Endothelial cell of hepatic sinusoid (primary cell): Measurements from ENCODE around the gene CUX1.

Experiments
- in situ Hi-C: cut with HindIII; loops from 2 replicates; pipeline ENCODE4 v1.10.0; 2017; ENCODE audit warnings: low sequenced_read_pairs

The CUX1 gene

DNA sequence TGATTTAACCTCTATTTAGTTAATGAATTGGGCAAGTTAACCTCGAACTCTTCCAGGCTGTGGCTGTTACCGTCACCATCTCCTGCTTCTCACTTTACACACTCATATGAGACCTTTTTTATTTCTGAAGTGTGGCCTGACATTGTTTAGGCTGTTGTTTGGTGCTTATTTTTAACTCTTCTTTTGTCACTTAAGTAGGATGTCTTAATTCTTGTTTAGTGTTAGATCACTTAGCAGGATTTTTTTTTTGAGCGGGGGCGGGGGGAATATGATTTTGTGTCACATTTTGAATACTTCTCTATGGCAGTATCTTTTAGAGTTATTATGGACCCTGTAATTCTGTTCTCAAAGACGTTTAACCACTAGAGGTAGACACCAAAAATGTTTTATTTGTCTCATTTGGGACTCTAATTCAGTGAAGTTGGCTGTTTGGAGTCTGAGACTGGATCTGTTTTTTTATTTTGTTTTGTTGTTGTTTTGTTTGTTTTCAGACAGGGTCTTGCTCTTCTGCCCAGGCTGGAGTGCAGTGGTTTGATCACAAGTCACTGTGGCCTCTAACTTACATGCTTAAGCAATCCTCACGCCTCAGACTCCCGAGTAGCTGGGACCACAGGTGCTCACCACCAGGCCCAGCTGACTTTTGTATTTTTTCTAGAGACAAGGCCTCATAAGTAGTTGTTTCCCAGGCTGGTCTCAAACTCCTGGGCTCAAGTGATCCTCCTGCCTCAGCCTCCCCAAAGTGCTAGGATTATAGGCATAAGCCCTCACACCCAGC, 73.5 kb downstream of the CUX1 start:
- in situ Hi-C loops: no loop called here

DNA sequence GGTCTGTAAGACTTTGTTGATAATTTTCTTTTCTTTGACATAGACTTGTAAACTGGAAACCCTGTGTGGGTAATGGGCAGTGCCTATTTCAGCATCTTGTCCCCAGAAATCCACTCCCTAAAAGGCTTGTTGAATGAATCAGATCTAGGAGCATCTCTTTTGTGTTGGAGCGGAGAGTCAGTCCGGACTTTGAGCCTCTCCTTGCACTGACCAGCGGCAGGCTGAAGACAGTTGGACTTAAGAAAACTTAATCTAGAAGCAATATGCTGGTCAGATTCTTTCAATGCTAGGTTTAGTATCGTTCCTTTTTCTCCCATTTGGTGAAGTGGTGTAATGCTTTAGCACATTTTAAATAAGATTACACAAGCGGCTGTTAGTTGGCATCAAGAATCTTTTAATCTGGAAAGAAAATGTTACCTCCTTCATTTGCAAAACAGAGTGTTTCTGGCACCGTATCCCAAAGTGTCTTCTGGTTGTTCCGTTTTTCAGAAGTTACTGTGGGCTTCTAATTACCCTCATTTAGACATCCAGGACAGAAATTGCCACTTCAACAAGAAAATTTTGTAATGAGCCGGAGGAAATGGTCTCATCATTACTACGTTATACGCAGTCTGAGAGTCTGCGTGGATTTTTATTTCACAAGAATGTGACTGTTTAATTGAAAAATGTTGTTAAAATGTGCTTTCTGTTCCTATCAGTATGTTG, 74.7 kb downstream of the CUX1 start:
- in situ Hi-C loops: no loop called here

DNA sequence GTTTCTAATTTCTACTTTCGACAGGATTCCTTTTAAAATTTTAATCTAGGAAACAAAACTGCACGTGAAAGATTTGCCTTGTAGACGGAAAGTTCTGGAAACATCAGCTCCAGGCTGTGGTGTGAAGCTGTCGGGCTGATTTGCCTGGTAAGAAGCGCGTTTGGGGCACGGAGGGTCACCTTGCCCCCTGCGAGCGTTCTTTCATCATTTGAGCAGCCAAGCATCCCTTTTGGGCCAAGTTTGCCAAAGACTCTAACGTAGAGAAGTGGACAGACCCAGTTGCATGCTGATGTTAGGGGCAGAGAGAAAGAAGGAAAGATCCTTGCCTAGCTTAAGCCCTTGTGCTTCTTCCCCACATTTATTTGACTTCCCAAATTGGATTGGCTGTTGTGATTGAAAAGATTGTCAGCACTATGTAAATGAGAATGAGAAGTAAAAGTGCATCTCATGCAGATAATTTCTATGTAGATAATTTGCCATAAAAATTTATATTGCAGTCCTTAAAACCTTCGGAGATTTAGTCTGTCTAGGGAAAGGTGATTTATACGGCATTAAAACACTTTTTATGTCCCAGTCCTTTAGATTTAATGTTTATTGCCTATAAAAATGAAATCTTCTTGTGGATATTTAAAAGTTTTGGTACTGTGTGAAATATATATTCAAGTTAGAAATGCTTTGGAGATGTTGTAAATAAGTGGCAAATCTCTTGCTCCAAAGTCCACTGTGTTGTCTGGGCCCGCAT, 76.1 kb downstream of the CUX1 start:
- in situ Hi-C loops: no loop called here

DNA sequence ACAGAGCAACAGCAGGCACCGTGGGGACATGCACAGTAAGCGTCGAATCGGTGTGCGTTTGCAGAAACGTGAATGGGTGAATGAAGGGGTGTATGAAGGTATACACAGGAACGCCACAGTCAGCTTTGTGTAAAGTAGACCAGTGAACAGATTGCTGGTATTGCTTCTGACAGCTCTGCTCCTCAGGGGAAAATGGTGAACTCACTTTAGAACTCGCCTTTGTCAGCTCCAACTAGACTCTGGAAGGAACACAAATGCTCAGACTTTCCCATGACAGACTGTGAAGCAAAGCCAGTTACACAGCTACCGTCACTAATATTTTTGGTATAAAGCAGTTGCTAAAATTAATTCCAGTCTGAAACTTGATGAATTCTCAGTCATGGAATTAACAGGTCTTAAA, 78.9 kb downstream of the CUX1 start:
- in situ Hi-C loops: no loop called here

DNA sequence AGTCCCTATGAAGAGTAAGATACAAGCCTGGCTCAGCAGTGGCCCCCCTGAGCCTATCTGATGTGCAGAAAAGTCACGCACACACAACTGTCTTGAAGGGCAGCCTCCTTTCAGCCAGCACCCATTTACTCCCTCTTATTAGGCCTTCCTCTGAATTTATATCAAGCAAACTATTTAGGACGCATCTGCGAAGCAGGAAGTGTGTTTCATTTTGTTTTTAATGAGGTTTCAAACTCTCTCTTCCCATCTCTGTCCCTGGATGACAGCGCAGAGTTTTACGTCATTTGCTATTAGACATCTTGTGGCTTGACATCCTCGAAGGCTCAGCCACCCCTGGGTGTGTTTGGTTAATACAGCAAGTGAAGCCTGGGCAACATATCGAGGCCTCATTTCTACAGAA, 79.5 kb downstream of the CUX1 start:
- in situ Hi-C loops: no loop called here

DNA sequence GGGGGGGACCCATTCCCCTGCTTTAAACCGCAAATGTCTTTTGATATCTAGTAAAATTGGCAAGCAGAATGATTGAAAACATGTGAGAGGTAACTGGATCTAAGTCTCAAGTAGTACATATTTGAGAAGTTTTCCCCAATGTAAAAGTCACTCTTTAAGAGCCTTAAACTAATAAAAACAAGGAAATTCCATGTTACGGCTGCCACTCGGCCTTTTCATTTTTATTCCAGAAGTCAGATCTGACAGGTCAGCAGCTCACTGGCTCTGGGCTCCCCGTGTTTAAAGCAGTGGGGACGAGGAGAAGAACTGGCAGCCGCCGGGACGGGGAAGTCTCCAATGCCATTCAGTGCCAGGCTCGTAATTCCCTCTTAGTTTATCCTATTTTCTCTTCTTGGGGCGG, 80.7 kb downstream of the CUX1 start:
- in situ Hi-C loops: no loop called here

DNA sequence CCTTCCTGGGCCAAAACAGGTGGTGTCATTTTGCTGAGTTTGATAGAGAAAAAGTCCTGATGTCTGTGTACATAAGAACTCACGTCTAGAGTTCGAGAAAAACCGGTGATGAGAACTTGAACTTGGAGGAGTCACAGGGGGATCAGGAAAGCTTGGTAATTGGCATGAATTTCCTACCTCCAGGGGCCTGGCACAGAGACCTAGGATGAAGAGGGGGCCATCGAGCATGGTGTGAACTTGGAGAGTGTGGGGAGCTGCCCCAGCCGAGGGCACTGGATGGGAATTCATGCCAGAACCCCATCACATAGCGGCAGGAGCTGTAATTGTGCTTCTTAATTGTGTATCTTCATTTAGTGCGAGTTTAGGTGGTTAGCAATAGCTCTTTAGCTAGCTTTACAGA, 82.2 kb downstream of the CUX1 start:
- in situ Hi-C loops: no loop called here

DNA sequence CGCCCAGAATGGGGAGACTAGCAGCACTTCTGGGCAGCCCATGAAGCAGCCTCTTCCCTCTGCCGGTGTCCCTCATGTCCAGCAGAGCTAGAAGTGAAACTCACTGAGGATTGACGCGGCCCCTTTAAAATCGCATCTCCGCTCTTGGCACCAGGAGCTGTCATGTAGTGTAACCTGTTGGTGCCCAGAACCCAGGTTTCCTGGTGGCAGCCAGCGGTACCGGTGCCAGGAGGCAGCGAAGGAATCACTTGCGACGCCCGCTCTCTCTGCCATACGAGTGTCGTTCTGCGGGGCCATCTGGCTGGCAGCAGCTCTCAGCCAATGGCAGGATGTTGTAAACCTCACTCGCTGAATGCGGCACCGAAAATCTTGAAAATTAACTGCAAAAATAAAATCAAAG, 82.7 kb downstream of the CUX1 start:
- in situ Hi-C loops: no loop called here

DNA sequence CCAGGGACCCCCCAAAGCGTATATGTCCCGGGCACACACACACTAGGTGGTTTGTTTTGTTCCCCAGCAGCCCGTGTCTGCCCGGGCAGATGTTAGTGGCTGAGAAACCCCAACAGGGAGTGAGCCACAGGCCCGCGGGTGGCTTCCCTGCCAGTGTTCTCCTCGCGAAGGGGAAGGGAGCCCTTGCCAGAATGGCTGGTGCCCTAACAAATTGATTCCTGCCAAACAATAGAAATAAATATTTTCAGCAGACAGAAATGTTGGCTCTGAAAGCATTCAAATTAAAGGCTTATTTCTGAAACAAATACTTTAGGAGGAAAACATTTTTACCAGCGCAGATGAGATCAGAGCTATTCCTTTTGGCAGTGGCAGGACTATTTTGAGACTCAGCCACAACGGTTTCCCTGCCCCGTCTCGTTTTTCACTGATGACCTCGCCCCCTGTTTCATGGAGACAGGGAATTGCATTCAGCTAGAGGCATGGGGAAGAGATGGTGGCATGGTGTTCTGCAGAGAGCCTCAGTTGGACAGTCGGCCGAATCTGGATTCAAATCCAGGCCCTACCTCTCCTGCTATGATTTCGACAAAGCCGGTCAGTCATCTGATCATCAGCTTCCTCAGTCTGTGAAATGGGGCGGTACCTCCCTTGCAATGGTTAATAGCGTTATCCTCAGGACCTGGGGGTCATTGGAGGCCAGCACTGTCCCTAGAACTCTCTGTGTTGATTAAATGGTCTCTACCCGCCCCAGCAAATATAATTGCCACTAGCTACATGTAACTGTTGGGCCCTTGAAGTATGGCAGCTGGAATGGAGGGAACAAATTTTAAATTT, 84.5 kb downstream of the CUX1 start:
- in situ Hi-C loops: no loop called here

DNA sequence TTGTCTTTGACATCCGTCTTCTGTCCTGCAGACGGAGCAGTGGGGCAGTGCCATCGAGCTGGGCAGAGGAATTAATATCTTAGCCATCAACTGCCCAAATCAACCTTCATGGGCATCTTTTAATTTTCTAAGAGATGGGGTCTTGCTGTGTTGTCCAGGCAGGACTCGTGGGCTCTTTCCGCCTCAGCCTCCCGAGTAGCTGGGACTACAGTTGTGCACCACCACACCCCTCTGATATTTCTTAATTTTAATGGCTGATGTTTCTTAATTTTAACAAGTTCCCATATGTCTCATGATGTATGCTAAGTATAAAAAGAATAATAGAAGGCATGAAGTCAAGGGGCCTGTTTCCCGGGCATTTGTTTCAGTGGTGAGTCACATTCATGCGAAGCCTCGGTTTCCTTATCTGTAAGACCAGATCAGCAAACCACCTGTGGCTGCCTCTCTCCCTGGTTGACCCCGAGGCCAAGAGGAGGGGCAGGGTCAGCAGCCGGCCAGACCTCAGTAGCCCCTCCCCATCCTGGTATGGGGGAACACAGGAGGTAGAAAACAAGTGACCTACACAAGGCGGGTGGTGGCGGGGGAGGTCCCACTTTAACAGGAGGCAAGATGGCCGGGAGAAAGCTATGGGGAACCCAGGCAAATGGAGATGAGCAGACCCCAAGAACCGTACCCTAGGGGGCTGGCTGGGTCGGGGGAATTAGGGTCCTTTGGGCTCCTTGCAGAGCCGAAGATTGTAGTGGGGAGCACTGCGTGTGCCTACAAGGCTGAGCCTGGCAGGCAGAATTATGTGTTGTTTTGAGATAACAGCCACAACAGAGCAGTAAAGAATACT, 85.5 kb downstream of the CUX1 start:
- in situ Hi-C loops: no loop called here

DNA sequence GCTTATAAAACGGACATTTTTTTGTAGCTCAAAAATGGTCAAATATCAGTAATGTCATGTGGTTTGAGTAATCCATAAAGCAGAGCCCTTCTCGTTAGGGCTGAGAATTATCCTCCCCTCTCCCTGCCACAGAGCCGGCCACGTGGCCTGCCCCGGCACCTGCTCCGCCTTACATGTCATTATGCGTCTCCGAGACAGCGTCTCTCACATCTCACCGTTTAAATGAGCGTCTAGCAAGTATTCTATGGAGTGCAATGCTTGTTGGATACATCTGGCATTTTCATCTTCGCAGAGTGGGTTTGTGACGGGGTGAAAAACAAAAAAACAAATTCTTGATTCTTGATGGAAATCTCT, 86.1 kb downstream of the CUX1 start:
- in situ Hi-C loops: no loop called here

DNA sequence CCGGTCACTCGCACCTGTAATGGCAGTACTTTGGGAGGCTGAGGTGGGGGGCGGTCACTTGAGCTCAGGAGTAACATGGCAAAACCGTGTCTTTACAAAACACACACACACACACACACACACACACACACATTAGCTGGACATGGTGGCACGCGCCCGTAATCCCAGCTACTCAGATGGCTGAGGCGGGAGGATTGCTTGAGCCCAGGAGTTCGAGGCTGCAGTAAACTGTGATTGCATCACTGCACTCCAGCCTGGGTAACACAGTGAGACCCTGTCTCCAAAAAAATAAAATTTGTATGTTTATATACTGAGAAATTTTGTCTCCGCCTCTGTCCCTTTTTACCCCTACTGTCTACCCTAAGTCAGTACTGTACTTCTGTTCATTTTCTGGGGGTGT, 86.6 kb downstream of the CUX1 start:
- in situ Hi-C loops: no loop called here

DNA sequence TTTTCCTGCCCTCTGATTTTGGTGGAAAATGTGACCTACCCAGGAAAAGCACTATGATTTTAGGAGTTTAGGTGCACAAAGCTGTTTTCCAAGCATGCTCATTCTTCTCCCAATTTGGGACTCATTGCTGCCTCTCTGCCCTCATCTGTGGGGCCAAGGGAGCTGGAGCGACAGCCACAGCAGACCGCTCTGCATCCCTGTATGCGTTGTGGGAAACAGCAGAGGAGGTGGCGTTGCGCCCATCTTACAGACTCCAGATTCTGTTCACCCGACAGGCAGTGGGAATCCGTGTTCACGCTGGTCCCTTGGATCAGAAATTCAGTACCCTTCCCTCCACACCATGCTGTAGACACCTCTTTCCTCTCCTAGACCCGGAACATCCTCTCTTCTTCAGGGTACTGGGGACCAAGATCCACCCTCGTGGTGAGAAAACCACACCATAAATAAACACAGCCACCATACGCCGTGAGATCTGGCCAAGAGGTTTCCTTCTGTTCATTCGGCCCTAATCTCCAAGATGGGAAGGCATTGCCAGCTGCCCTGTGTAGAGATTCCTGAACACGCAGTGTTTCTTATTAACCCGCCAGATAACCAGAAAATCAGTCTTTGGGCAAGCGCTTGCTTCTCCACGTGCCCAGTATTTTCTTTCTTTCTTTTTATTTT, 87.9 kb downstream of the CUX1 start:
- in situ Hi-C loops: no loop called here

DNA sequence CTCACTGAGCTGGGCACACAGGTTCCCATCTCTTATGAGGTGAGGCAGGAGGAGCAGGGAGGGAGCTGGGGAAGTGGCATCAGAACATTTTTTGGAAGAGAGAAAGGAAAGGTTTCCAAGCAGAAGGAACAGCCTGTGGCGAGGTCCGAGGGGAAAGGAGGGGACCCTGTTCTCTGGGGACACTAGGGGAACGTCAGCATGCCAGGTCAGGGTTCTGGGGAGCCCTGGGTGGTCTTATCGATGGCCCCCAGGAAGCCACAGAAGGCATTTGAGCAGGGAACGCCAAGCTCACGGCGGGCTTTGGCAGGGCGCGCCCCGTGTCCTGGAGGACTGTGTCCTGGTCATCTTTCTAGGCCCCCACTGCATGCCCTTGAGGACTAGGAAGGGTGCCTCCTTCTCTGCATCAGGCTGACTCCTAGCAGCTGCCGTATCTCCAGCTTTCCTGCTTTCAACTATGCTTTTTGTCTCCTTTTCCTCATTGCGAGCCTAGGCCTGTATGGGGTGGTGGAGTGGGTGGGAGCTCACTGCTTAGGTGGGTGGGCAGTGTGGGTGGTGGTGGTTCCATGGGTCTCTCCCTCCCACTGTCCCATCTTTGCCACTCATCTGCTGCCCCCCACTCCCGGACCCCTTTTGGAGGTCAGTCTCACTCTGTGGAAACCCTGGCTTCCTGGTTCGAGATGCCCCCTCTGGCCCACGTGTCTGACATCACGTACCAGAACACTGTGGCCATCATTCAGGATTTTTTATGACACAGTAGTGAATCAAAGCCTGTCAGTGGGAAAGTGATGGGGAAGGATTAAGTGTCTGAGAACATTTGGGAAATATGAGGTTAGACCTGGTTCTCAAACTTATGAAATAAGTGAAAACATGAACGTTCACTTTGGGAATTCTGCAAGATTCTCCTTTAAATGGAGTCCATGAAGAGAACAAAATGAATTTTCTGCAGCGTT, 89.1 kb downstream of the CUX1 start:
- in situ Hi-C loops: no loop called here

DNA sequence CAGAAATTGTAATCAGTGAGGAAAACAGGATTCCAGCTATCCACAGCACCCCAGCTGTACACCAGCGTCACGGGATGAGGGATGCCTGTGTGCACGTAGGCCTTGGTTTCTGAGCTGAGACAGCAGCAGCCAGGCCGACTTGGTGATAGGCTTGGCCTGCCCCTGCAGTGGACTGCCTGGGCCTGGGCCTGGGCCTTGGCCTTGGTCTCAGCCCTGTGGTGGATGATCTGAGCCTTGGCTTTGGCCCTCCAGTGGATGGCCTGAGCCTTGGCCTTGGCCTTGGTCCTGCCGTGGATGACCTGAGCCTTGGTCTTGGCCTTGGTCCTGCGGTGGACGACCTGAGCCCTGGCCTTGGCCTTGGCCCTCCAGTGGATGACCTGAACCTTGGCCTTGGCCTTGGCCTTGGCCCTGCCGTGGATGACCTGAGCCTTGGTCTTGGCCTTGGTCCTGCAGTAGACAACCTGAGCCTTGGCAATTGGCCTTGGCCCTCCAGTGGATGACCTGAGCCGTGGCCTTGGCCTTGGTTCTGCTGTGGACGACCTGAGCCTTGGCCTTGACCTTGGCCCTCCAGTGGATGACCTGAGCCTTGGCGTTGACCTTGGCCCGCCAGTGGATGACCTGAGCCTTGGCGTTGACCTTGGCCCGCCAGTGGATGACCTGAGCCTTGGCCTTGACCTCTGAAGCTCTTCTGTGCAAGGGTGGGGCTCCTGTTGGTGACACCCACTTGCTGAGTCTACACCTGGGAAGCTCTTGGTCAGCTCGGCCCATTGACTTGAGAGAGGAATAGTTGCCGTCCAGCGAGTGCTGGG, 93.8 kb downstream of the CUX1 start:
- in situ Hi-C loops: no loop called here

DNA sequence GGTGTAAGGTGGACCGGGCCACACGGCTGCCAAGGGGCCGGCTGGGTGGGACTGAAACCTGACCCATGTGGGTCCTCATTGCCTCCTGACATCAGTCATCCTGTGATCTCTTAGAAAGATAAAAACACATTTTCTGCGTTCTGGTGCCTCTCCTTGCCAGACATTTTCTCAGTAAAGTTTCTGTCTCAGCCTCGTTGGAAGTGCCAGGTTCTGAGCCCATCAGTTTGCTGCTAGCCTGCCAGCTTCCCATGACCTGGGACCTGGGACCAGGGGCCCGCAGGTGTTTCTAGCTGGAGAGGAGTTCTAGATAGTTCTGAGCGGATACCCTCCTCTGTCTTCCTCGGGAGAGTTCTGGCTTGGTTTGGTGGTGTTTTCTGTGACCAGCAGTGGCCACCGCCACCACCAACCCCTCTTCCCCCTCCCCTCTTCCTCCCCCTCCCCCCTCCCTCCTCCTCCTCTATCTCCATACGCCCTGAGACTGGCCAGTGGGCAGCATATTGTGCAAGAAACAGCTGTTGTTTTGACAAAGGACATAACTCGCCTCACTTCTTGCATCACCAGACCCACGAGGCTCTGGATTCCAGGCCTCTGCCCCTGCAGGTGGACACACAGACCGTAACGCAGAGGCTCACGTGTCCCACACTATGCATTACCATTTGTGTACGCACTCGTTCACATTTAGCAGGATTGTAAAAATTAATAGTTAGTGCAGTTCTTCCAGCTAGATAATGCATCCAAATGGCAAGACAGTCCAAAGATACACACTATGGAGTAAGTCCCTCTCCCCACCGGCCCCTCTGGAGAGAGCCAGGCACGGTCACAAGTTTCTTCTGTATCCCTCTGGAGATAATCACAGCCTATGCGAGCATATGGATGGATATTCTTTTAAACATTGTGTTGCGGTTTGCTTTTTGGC, 94.6 kb downstream of the CUX1 start:
- in situ Hi-C loops: no loop called here

DNA sequence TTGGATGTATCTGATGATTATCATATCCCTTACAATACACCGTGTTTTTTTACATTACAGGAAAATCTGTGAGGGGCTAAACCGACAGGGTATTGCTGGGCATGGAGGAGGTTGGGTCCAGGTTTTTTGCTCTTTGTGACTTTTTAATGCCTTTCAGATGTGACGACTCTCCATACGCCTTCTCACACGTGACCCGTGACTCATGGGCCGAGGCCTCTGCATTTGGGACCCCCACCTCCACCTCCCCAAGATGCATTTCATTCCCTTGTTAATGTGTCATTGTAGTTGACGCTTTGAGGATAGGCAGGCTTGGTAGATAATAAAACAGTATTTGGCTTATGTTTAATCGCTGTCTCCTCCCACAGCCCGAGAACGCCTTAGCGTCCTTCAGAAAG, 95.3 kb downstream of the CUX1 start:
- in situ Hi-C loops: no loop called here
